Transverse colon (tissue), 4 donors: ENCODE data around the gene SOBP. TPM values are rescaled to one million over a fixed set of nuclear protein-coding genes. Genes with fewer than 3 reads are reported as not detected.
A peak's percentile ranks its signal among the peaks of the same experiment; 100 is the strongest.

Source experiments
- DNase-seq: peaks from one replicate; pipeline ENCODE4 v3.0.0-alpha.2; 2019
- H3K27ac ChIP-seq, 4 donors: fragments of 200-600 bp; sonication (generic); 2 replicates each; pipeline ENCODE4 v1.5.1; 2016 to 2018; ENCODE audit warnings: inconsistent platforms in 4 of 4
- H3K27me3 ChIP-seq: fragments of 200-600 bp; sonication (generic); 2 replicates; pipeline ENCODE4 v1.5.1; 2017; ENCODE audit warnings: inconsistent platforms
- H3K36me3 ChIP-seq, 4 donors: fragments of 200-600 bp; sonication (generic); 2 replicates each; pipeline ENCODE4 v1.5.1; 2017 to 2019; ENCODE audit warnings: inconsistent platforms in 4 of 4
- H3K4me1 ChIP-seq, 4 donors: fragments of 200-600 bp; sonication (generic); 2 replicates each; pipeline ENCODE4 v1.5.1; 2017 to 2020; ENCODE audit warnings: inconsistent platforms in 4 of 4
- H3K4me3 ChIP-seq, 4 donors: fragments of 200-600 bp; sonication (generic); 1 replicate in 1 of 4; 2 replicates in 3 of 4; pipeline versions ENCODE4 v1.5.1 to v1.6.1; 2017 to 2019; ENCODE audit warnings: inconsistent platforms in 4 of 4
- H3K9me3 ChIP-seq, 2 donors: fragments of 200-600 bp; sonication (generic); 2 replicates each; pipeline ENCODE4 v1.5.1; 2017 to 2019; ENCODE audit warnings: inconsistent platforms in 2 of 2
- CTCF ChIP-seq, 5 experiments: fragments of 200-600 bp in 3 of 5; fragments of 450-650 bp in 2 of 5; sonication (generic) in 3 of 5; IDR thresholded peaks; 1 replicate in 2 of 5; 2 replicates in 3 of 5; pipeline ENCODE4 v1.5.1; 2016 to 2017; ENCODE audit warnings: antibody characterized with exemption in 5 of 5, inconsistent platforms in 3 of 5, mild to moderate bottlenecking in 2 of 5, moderate library complexity in 1 of 5
- EP300 ChIP-seq: sonication (generic); formaldehyde crosslinking; IDR thresholded peaks from one replicate; pipeline ENCODE4 v1.6.1; 2017; ENCODE audit warnings: antibody characterized with exemption, low read depth
- POLR2A ChIP-seq: fragments of 450-650 bp; IDR thresholded peaks from one replicate; pipeline ENCODE4 v1.6.1; 2016; ENCODE audit warnings: antibody characterized with exemption, mild to moderate bottlenecking, moderate library complexity
- POLR2AphosphoS5 ChIP-seq, 3 donors: sonication (generic); formaldehyde crosslinking; IDR thresholded peaks; one replicate each; pipeline ENCODE4 v1.6.1; 2016; ENCODE audit warnings: antibody characterized with exemption in 3 of 3
- WGBS, 2 donors: methylation state at CpG; one replicate each; pipeline ENCODE4 v1.1.5; 2018; ENCODE audit warnings: low coverage in 1 of 2; 5-methylcytosine and 5-hydroxymethylcytosine counted together
- in situ Hi-C, 4 donors: fragments of 200-750 bp; cut with MboI; loops; one replicate each; pipeline versions ENCODE4 v1.15.0 to v1.15.1; 2017; ENCODE audit warnings: low sequenced_read_pairs in 3 of 4, low pct_ligation_motif_present in 1 of 4, low pct_unique_long_range_greater_than_20kb in 1 of 4
- intact Hi-C: fragments of 100-400 bp; cut with DNase I; formaldehyde crosslinking; loops from one replicate; pipeline ENCODE4 v1.15.1; 2023; ENCODE audit warnings: low total_unique reads
- total RNA-seq, 4 donors: library from RNA; depleted of rRNA; stranded (reverse); fragments of >200 nt; gene quantifications; one replicate each; pipeline ENCODE4 v1.1.0, GENCODE V29; 2016

Gene SOBP
- total RNA-seq, 4 donors from 2014 or later, result 2.6 to 15.9 (median 4.6) TPM

GRCh38 chr6:107666084-107666980 is 176.4 kb downstream of the SOBP start:
- in situ Hi-C loops, result loop anchor here in 1 of 4 donors (25.0 kb wide), 1 partner anchor 179 kb away; the partner anchor contains the start of gene SOBP
- TF ChIP-seq CTCF (IDR thresholded peaks at IDR 0.05) (no peak), POLR2A (no peak), POLR2AphosphoS5 (IDR thresholded peaks at IDR 0.05) (no peak), EP300 (no peak)
- intact Hi-C loops, result no loop called here
- no peak for DNase-seq
- H3K4me1 ChIP-seq, result peaks cover 0 to 21% (median 3%) of the 10 kb centered on the region in 4 donors
- no peaks in the 10 kb centered on the region for H3K9me3 ChIP-seq
- WGBS, 2 donors, result 57 to 80% methylated on average over 7 to 15 of the region's 15 CpGs
- H3K27ac ChIP-seq, result peak overlapping the region in 3 of 4 donors; percentile 4 to 30 (median 7)
- H3K36me3 ChIP-seq, result no peaks in the 10 kb centered on the region
- no peak overlapping the region for H3K4me3 ChIP-seq
- H3K27me3 ChIP-seq, result no peaks in the 10 kb centered on the region

GRCh38 chr6:107666981-107667601 is 177.2 kb downstream of the SOBP start:
- in situ Hi-C loops (loop anchor here in 1 of 4 donors (25.0 kb wide), 1 partner anchor 180 kb away; the partner anchor contains the start of gene SOBP), intact Hi-C loops (no loop called here)
- Histone ChIP-seq H3K36me3 (no peaks in the 10 kb centered on the region), H3K4me1 (peaks cover 0 to 22% (median 3%) of the 10 kb centered on the region in 4 donors), H3K4me3 (no peak overlapping the region), H3K9me3 (no peaks in the 10 kb centered on the region), H3K27ac (peak overlapping the region in 1 of 4 donors; percentile 4), H3K27me3 (no peaks in the 10 kb centered on the region)
- no peak for DNase-seq
- WGBS, 2 donors, result 67 to 81% methylated on average over 6 to 13 of the region's 13 CpGs
- TF ChIP-seq POLR2A, result no peak
- no peak for TF ChIP-seq CTCF (IDR thresholded peaks at IDR 0.05)
- no peak for TF ChIP-seq POLR2AphosphoS5 (IDR thresholded peaks at IDR 0.05)
- no peak for TF ChIP-seq EP300

- Histone ChIP-seq H3K4me3 (no peak overlapping the region), H3K27ac (no peak overlapping the region), H3K36me3 (no peaks in the 10 kb centered on the region), H3K27me3 (no peaks in the 10 kb centered on the region), H3K4me1 (peaks cover 0 to 22% (median 3%) of the 10 kb centered on the region in 4 donors), H3K9me3 (no peaks in the 10 kb centered on the region)
- intact Hi-C loops, result no loop called here
- in situ Hi-C loops, result loop anchor here in 1 of 4 donors (25.0 kb wide), 1 partner anchor 180 kb away; the partner anchor contains the start of gene SOBP
- no peak for TF ChIP-seq POLR2A
- no peak for TF ChIP-seq CTCF (IDR thresholded peaks at IDR 0.05)
- TF ChIP-seq POLR2AphosphoS5 (IDR thresholded peaks at IDR 0.05), result no peak
- no peak for TF ChIP-seq EP300
- DNase-seq, result no peak
- 88 to 100% methylated on average over 3 of the region's 3 CpGs for WGBS, 2 donors
Observed at GRCh38 chr6:107667790-107668189, 177.9 kb downstream of the SOBP start.
